WTC11 (cell line): ENCODE measurements around the gene SLC10A3. TPM values are rescaled to one million over a fixed set of nuclear protein-coding genes. Genes with fewer than 3 reads are reported as not detected.

Source experiments
- ATAC-seq: fragments of 200-7000 bp; cut with Tn5 transposase; 2 replicates; pipeline ENCODE4 v1.10.0; 2021; ENCODE audit warnings: mild to moderate bottlenecking, moderate library complexity
- CTCF ChIA-PET: fragments of 300-600 bp; sonication (Branson Sonifier 250); formaldehyde crosslinking; loops from one replicate; lab custom pipeline; 2021; ENCODE audit warnings: antibody characterized with exemption; lab: Charles Lee
- POLR2A ChIA-PET: fragments of 350-600 bp; sonication (Branson Sonifier 250); formaldehyde crosslinking; loops from one replicate; lab custom pipeline; 2021; ENCODE audit warnings: antibody characterized with exemption; lab: Charles Lee
- DNase-seq: peaks from one replicate; pipeline ENCODE4 v3.0.0; 2021; ENCODE audit warnings: low spot score
- H3K27ac Mint-ChIP-seq: 2 replicates; pipeline ENCODE4 v1.8.0; 2021; ENCODE audit warnings: mixed read lengths
- H3K27me3 Mint-ChIP-seq: 2 replicates; pipeline ENCODE4 v1.8.0; 2021; ENCODE audit warnings: low read depth, mild to moderate bottlenecking, moderate library complexity, mixed read lengths
- H3K36me3 Mint-ChIP-seq: 2 replicates; pipeline ENCODE4 v1.8.0; 2021; ENCODE audit warnings: mixed read lengths
- H3K4me1 Mint-ChIP-seq: 2 replicates; pipeline ENCODE4 v1.8.0; 2022; ENCODE audit warnings: mixed read lengths
- H3K4me3 Mint-ChIP-seq: 2 replicates; pipeline ENCODE4 v1.8.0; 2021; ENCODE audit warnings: mild to moderate bottlenecking, moderate library complexity, mixed read lengths
- H3K9me3 Mint-ChIP-seq: 2 replicates; pipeline ENCODE4 v1.8.0; 2021; ENCODE audit warnings: mixed read lengths
- GABPB1 ChIP-seq: sonication (generic); formaldehyde crosslinking; IDR thresholded peaks from 2 replicates; pipeline ENCODE4 v1.8.1; 2023; ENCODE audit warnings: mild to moderate bottlenecking, missing genetic modification reagents
- KAT7 ChIP-seq: sonication (generic); formaldehyde crosslinking; IDR thresholded peaks from 2 replicates; pipeline ENCODE4 v1.8.1; 2023; ENCODE audit warnings: missing genetic modification reagents, mild to moderate bottlenecking, borderline replicate concordance
- MYBL2 ChIP-seq: sonication (generic); formaldehyde crosslinking; IDR thresholded peaks from 2 replicates; pipeline ENCODE4 v1.8.1; 2023; ENCODE audit warnings: mild to moderate bottlenecking, moderate library complexity, missing genetic modification reagents
- NR2C2 ChIP-seq: sonication (generic); formaldehyde crosslinking; IDR thresholded peaks from 2 replicates; pipeline ENCODE4 v1.8.0; 2022; ENCODE audit warnings: mild to moderate bottlenecking, missing genetic modification reagents
- RELA ChIP-seq: sonication (generic); formaldehyde crosslinking; IDR thresholded peaks from 2 replicates; pipeline ENCODE4 v1.8.1; 2022; ENCODE audit warnings: missing genetic modification reagents, mild to moderate bottlenecking, borderline replicate concordance
- TCF7 ChIP-seq: sonication (generic); formaldehyde crosslinking; IDR thresholded peaks from 2 replicates; pipeline ENCODE4 v1.8.0; 2022; ENCODE audit warnings: mild to moderate bottlenecking, low read depth, missing genetic modification reagents, moderate library complexity
- ZNF138 ChIP-seq: sonication (generic); formaldehyde crosslinking; conservative IDR thresholded peaks from 2 replicates; pipeline ENCODE4 v1.8.1; 2022; ENCODE audit warnings: mild to moderate bottlenecking, moderate library complexity, missing genetic modification reagents
- ZNF219 ChIP-seq: sonication (generic); formaldehyde crosslinking; IDR thresholded peaks from 2 replicates; pipeline ENCODE4 v1.8.0; 2023; ENCODE audit warnings: missing genetic modification reagents, mild to moderate bottlenecking, borderline replicate concordance
- ZNF396 ChIP-seq: fragments of 250-450 bp; sonication (Bioruptor Pico); IDR thresholded peaks from 2 replicates; pipeline ENCODE4 v1.8.0; 2021; ENCODE audit warnings: mild to moderate bottlenecking, moderate library complexity, borderline replicate concordance
- total RNA-seq: library from RNA; stranded (reverse); gene quantifications from 3 replicates; pipeline ENCODE4 v1.2.3, GENCODE V29; 2021
- TF ChIP-seq, protein P1 (sequence below): sonication (generic); formaldehyde crosslinking; IDR thresholded peaks from 2 replicates; pipeline ENCODE4 v1.8.1; 2022; ENCODE audit warnings: mild to moderate bottlenecking, moderate library complexity, missing genetic modification reagents
- TF ChIP-seq, protein P2 (sequence below): sonication (generic); formaldehyde crosslinking; IDR thresholded peaks from 2 replicates; pipeline ENCODE4 v1.8.1; 2023; ENCODE audit warnings: mild to moderate bottlenecking, missing genetic modification reagents, borderline replicate concordance
- TF ChIP-seq, protein P3 (sequence below): sonication (generic); formaldehyde crosslinking; IDR thresholded peaks from 2 replicates; pipeline ENCODE4 v1.8.0; 2022; ENCODE audit warnings: mild to moderate bottlenecking, missing genetic modification reagents
- TF ChIP-seq, protein P4 (sequence below): sonication (generic); formaldehyde crosslinking; IDR thresholded peaks from 2 replicates; pipeline ENCODE4 v1.8.0; 2022; ENCODE audit warnings: mild to moderate bottlenecking, missing genetic modification reagents
- TF ChIP-seq, protein P5 (sequence below): fragments of 250-450 bp; sonication (Bioruptor Pico); IDR thresholded peaks from 2 replicates; pipeline ENCODE4 v2.1.2; 2022; ENCODE audit warnings: mild to moderate bottlenecking, moderate library complexity
- TF ChIP-seq, protein P6 (sequence below): sonication (generic); formaldehyde crosslinking; IDR thresholded peaks from 2 replicates; pipeline ENCODE4 v1.8.0; 2022; ENCODE audit warnings: missing genetic modification reagents

Gene SLC10A3
- total RNA-seq, 1 experiment from 2014 or later = 9.8 TPM

DNA sequence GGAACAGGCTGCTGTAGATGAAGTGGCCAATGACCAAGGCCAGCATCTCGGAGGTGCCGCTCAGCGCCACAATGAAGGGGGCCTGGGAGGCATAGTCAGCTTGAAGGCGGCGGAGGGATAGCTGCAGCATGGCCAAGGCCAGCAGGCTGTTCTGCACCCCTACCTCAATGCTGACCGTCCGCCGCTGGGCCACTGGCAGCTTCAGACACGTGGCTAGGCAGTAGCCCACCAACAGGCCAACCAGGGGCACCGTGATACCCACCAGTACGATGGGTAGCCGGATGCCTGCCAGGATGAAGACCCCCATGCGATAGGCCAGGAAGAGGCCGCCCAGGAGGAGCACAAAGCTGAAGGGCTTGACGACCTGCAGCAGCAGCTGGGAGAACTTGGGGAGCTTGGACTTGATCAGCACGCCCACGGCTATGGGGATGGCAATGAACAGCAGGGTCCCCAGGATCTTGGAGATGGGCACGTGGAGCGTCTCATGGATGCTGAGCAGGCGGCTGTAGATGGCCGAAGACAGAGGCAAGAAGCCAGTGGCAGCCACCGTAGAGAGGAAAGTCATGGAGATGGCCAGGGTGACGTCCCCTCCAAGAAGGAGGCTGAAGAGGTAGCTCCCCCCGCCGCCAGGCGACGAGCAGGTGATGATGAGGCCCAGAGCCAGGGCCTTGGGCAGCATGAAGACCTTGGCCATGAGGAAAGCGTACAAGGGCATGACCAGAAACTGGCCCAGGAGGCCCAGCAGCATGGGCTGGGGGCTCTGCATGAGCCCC lies 2.7 kb downstream of the SLC10A3 start:
- H3K4me3 Mint-ChIP-seq = peak overlapping the region; percentile 69
- CTCF ChIA-PET = interaction anchor here (1.2 to 1.4 kb wide), 2 partner anchors 40 to 114 kb away, joined by 4 to 7 read pairs; no protein-coding TSS in a partner anchor
- TF ChIP-seq, protein P1, sequence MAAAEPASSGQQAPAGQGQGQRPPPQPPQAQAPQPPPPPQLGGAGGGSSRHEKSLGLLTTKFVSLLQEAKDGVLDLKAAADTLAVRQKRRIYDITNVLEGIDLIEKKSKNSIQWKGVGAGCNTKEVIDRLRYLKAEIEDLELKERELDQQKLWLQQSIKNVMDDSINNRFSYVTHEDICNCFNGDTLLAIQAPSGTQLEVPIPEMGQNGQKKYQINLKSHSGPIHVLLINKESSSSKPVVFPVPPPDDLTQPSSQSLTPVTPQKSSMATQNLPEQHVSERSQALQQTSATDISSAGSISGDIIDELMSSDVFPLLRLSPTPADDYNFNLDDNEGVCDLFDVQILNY (CRISPR knock-in tag) = no peak
- no peak for TF ChIP-seq NR2C2 (CRISPR knock-in tag)
- TF ChIP-seq, protein P2, sequence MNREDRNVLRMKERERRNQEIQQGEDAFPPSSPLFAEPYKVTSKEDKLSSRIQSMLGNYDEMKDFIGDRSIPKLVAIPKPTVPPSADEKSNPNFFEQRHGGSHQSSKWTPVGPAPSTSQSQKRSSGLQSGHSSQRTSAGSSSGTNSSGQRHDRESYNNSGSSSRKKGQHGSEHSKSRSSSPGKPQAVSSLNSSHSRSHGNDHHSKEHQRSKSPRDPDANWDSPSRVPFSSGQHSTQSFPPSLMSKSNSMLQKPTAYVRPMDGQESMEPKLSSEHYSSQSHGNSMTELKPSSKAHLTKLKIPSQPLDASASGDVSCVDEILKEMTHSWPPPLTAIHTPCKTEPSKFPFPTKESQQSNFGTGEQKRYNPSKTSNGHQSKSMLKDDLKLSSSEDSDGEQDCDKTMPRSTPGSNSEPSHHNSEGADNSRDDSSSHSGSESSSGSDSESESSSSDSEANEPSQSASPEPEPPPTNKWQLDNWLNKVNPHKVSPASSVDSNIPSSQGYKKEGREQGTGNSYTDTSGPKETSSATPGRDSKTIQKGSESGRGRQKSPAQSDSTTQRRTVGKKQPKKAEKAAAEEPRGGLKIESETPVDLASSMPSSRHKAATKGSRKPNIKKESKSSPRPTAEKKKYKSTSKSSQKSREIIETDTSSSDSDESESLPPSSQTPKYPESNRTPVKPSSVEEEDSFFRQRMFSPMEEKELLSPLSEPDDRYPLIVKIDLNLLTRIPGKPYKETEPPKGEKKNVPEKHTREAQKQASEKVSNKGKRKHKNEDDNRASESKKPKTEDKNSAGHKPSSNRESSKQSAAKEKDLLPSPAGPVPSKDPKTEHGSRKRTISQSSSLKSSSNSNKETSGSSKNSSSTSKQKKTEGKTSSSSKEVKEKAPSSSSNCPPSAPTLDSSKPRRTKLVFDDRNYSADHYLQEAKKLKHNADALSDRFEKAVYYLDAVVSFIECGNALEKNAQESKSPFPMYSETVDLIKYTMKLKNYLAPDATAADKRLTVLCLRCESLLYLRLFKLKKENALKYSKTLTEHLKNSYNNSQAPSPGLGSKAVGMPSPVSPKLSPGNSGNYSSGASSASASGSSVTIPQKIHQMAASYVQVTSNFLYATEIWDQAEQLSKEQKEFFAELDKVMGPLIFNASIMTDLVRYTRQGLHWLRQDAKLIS (CRISPR knock-in tag) = no peak
- DNase-seq = no peak
- H3K27ac Mint-ChIP-seq = no peak overlapping the region
- H3K27me3 Mint-ChIP-seq = peaks cover 1% of the 10 kb centered on the region; the same call in 1 of the 2 replicates
- H3K36me3 Mint-ChIP-seq = no peaks in the 10 kb centered on the region; the same call in 1 of the 2 replicates
- no peaks in the 10 kb centered on the region for H3K9me3 Mint-ChIP-seq
- no peak for ATAC-seq
- peaks cover 4% of the 10 kb centered on the region; the same call in 1 of the 2 replicates for H3K4me1 Mint-ChIP-seq
- POLR2A ChIA-PET = interaction anchor here (2.4 kb wide), 1 partner anchor 29 kb away, joined by 8 read pairs; no protein-coding TSS in a partner anchor

DNA sequence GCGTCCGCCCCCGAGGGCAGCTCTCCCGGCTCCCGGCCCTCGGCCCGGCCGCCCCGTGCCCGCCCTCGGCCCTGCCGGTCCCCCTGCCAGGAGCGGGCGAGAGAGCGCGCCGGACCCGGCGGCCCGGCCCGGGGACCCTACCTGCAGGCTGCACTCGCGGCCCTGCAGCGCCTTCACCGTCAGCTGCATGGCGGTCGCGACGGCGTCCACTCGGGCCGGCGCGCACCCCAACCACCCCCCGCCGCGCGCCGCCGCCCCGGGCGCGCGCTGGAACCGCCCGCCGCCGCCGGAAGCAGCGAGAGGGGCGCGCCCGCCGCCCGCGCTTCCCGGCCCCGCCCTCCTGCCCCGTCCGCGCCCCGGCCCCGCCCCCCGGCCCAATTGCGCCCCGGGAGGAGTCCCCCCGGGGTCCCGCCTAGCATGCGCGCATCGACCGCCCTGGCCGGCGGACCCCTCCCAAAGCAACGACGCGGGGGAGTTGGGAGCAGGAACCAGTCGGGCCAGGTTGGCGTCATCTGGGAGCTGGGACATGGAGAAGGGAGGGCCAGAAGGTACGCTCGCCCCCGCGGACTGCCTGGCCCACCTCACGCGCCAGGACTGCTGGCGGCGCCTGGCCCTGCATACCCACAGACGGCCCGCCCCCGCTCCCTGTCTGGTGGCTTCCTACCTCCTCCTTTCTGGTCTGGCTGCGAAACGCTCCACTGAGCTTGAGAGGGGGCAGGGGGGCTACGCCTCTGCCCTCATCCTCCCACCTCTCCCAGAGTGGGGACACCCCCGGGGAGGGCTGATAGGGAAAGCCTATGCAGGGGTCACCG lies 3.8 kb downstream of the SLC10A3 start, which contains the start of gene UBL4A:
TSS of gene UBL4A (minus strand) at position 220 of the 812 bp plus-strand sequence. CDS start at position 189, 31 bp downstream.
- ChIA-PET CTCF (interaction anchor here (1.2 to 1.4 kb wide), 2 partner anchors 41 to 113 kb away, joined by 4 to 7 read pairs; no protein-coding TSS in a partner anchor), POLR2A (interaction anchor here (0.5 to 2.4 kb wide), 2 partner anchors 31 to 170 kb away, joined by 3 to 8 read pairs; no protein-coding TSS in a partner anchor)
- Mint-ChIP-seq H3K27ac (no peak within 1 kb of the TSS), H3K4me3 (peak within 1 kb of the TSS; percentile 69), H3K36me3 (no peaks in the 10 kb centered on the region; the same call in 1 of the 2 replicates), H3K27me3 (no peaks in the 10 kb centered on the region), H3K9me3 (no peaks in the 10 kb centered on the region), H3K4me1 (peaks cover 4% of the 10 kb centered on the region; the same call in 1 of the 2 replicates)
- TF ChIP-seq, protein P3, sequence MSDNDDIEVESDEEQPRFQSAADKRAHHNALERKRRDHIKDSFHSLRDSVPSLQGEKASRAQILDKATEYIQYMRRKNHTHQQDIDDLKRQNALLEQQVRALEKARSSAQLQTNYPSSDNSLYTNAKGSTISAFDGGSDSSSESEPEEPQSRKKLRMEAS (CRISPR knock-in tag) = peak; percentile 17; the same call in 1 of the 2 replicates
- TF ChIP-seq MYBL2 (CRISPR knock-in tag) (no peak), KAT7 (no peak)
- TF ChIP-seq, protein P4, sequence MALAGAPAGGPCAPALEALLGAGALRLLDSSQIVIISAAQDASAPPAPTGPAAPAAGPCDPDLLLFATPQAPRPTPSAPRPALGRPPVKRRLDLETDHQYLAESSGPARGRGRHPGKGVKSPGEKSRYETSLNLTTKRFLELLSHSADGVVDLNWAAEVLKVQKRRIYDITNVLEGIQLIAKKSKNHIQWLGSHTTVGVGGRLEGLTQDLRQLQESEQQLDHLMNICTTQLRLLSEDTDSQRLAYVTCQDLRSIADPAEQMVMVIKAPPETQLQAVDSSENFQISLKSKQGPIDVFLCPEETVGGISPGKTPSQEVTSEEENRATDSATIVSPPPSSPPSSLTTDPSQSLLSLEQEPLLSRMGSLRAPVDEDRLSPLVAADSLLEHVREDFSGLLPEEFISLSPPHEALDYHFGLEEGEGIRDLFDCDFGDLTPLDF (CRISPR knock-in tag) = no peak
- DNase-seq = peak; percentile 46
- ATAC-seq = peak; percentile 3; the same call in 1 of the 2 replicates

DNA sequence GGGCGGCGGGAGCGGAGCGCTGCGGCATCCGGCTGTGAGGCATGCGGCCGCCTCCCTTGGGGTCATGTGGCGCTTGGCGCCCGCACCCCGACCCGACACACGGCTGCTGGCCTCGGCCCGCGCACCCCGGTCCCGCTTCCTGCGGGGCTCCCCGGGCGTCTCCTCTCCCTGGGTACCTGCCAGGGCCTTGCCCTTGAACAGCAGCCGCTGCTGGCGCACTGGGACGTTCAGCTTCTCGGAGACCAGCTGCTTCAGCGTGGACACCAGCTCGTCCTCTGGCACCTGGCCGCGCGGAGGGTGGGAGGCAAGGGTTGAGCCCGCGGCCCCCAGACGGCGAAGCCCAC lies 4.4 kb downstream of the SLC10A3 start:
- DNase-seq = no peak
- POLR2A ChIA-PET = interaction anchor here (2.4 kb wide), 1 partner anchor 31 kb away, joined by 8 read pairs; no protein-coding TSS in a partner anchor
- H3K27ac Mint-ChIP-seq = no peak overlapping the region
- no peak overlapping the region for H3K4me3 Mint-ChIP-seq
- H3K27me3 Mint-ChIP-seq = no peaks in the 10 kb centered on the region
- H3K4me1 Mint-ChIP-seq = peaks cover 4% of the 10 kb centered on the region; the same call in 1 of the 2 replicates
- no peaks in the 10 kb centered on the region; the same call in 1 of the 2 replicates for H3K36me3 Mint-ChIP-seq
- ATAC-seq = no peak
- CTCF ChIA-PET = no interaction called here
- no peaks in the 10 kb centered on the region for H3K9me3 Mint-ChIP-seq
- TF ChIP-seq ZNF396 (CRISPR knock-in tag) (no peak), GABPB1 (no peak), ZNF138 (no peak), RELA (CRISPR knock-in tag) (no peak), TCF7 (CRISPR knock-in tag) (no peak), ZNF219 (CRISPR knock-in tag) (no peak)
- TF ChIP-seq, protein P5, sequence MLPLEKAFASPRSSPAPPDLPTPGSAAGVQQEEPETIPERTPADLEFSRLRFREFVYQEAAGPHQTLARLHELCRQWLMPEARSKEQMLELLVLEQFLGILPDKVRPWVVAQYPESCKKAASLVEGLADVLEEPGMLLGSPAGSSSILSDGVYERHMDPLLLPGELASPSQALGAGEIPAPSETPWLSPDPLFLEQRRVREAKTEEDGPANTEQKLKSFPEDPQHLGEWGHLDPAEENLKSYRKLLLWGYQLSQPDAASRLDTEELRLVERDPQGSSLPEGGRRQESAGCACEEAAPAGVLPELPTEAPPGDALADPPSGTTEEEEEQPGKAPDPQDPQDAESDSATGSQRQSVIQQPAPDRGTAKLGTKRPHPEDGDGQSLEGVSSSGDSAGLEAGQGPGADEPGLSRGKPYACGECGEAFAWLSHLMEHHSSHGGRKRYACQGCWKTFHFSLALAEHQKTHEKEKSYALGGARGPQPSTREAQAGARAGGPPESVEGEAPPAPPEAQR = no peak
- TF ChIP-seq, protein P6, sequence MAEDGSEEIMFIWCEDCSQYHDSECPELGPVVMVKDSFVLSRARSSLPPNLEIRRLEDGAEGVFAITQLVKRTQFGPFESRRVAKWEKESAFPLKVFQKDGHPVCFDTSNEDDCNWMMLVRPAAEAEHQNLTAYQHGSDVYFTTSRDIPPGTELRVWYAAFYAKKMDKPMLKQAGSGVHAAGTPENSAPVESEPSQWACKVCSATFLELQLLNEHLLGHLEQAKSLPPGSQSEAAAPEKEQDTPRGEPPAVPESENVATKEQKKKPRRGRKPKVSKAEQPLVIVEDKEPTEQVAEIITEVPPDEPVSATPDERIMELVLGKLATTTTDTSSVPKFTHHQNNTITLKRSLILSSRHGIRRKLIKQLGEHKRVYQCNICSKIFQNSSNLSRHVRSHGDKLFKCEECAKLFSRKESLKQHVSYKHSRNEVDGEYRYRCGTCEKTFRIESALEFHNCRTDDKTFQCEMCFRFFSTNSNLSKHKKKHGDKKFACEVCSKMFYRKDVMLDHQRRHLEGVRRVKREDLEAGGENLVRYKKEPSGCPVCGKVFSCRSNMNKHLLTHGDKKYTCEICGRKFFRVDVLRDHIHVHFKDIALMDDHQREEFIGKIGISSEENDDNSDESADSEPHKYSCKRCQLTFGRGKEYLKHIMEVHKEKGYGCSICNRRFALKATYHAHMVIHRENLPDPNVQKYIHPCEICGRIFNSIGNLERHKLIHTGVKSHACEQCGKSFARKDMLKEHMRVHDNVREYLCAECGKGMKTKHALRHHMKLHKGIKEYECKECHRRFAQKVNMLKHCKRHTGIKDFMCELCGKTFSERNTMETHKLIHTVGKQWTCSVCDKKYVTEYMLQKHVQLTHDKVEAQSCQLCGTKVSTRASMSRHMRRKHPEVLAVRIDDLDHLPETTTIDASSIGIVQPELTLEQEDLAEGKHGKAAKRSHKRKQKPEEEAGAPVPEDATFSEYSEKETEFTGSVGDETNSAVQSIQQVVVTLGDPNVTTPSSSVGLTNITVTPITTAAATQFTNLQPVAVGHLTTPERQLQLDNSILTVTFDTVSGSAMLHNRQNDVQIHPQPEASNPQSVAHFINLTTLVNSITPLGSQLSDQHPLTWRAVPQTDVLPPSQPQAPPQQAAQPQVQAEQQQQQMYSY (CRISPR knock-in tag) = no peak
